Left hindlimb (tissue), 1 donor: Measurements from ENCODE around the gene GTF3C5.
"Not testable (repeated sequence)": the region's sequence is repeated elsewhere in the genome, so short reads cannot be mapped to it uniquely, and the experiment has no call there.

ENCODE experiments used
- DNase-seq: peaks from one replicate; pipeline ENCODE4 v3.0.0-alpha.2; 2018

The GTF3C5 gene

GRCh38 chr9:133031496-133031911 lies 707 bp downstream of the GTF3C5 start:
- no peak for DNase-seq

GRCh38 chr9:133032171-133032570 lies 1.4 kb downstream of the GTF3C5 start:
- no peak for DNase-seq

DNA sequence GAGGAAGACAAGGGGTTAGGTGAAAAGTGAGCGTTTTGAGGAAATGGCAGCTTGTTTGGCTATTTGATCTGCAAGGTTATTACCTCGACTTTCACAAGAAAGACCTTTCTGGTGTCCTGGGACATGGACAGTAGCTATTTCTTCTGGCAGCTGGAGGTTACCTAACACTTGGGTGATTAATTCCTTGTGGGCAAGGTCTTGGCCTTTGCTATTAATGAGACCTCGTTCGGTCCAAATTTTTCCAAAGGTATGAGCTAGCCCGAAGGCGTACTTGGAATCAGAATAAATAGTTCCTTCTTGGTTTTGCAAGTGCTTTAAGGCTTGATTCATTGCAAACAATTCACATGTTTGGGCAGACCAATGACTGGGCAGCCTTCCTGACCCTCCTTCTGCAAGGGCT lies 4.9 kb downstream of the GTF3C5 start:
- DNase-seq: no peak

- DNase-seq: no peak
Observed at GRCh38 chr9:133037775-133038515, 7.1 kb downstream of the GTF3C5 start.

- not testable (repeated sequence) for DNase-seq
Observed at GRCh38 chr9:133040892-133041479, 10.2 kb downstream of the GTF3C5 start.

GRCh38 chr9:133041958-133042357 lies 11.2 kb downstream of the GTF3C5 start:
- no peak for DNase-seq

- DNase-seq: no peak
Observed at GRCh38 chr9:133042676-133043075, 11.9 kb downstream of the GTF3C5 start.

- no peak for DNase-seq
Observed at GRCh38 chr9:133043449-133044035, 12.7 kb downstream of the GTF3C5 start.

GRCh38 chr9:133044125-133044524 lies 13.3 kb downstream of the GTF3C5 start:
- DNase-seq: no peak

DNA sequence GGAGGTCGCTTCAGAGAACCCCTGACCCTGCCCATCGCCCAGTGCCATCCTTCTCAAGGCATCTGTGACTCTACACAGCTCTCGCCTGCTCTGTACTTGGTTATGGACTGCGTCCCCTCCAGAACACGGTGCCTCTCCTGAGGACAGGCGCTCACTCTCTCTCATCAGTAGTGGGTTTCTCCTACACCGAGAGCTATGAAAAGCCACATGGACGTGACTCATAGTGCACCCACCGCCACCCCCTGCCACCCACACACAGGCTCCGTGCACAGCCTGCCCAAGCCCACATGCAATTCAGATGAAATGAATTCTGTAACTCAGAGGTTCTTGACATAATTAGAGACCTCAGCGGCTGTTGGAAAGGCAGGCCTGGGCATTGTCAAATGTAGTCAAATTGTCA lies 13.9 kb downstream of the GTF3C5 start:
- DNase-seq: no peak

- no peak for DNase-seq
Observed at GRCh38 chr9:133045132-133045531, 14.3 kb downstream of the GTF3C5 start.

DNA sequence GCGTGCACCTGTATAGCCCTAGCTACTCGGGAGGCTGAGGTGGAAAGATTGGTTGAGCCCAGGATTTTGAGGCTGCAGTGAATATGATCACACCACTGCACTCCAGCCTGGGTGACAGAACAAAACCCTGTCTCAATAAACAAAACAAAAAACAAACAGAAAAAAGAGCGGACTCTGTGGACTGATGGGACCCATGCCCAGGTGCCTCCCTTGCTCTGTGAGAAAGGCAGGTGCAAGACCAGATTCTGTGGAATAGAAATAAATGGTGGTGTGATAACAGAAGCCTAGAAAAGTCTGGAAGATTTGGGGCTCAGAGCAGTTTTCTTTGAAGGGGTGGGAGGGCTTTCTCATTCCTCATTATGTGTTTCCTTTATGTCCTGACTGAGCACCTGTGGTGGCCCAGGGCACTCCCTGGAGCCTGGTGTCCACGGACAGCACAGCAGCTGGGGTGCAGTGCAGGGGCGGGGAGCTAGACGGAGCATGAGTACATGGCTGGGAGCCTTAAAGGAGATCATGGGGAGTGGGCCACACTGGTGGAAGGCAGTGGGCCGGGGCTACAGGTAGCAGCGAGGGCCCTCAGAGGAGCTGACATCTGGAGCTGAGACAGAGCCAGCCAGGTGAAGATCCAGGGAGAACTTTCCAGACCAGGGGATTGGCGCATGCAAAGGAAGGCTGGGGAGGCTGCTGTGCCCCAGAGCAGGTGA lies 15.6 kb downstream of the GTF3C5 start:
- DNase-seq: no peak

- no peak for DNase-seq
Observed at GRCh38 chr9:133046900-133047295, 16.1 kb downstream of the GTF3C5 start.

DNA sequence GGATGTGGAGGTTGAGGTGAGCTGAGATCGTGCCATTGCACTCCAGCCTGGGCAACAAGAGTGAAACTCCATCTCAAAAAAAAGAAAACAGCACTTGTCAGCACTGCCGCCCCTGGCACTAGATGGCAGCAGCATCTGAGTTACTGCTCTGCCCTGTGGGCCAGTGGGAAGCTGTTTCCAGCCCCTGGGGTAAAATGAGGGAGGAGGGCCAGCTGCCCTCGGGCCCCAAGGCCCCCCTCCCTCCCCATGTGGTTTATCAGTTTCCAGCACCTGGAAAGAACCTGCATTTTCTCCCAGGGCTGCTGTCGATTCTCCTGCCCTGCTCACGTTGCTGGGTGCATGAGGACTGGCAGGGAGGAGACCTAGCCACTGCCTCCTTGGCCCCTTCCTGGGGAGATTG lies 17.8 kb downstream of the GTF3C5 start:
- no peak for DNase-seq

- no peak for DNase-seq
Observed at GRCh38 chr9:133049043-133049442, 18.2 kb downstream of the GTF3C5 start.

DNA sequence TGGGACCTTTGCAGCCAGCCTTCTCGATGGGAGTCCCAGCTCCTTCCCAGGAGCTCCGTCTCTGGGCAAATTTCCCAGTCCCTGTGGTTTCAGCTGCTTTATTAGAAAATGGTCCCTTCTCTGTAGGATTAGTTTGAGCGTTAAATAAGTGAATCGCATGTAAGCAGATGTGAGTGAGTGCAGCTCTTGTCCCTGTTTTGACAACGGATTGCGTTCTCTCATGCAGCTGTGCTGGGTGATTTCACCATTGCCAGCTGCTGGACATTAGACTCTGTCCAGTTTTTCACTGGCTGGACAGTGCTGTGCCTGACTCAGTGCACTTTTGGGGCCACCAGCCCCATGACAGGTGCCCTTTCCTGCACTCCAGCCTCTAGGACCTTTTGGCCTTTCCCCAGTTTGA lies 19.3 kb downstream of the GTF3C5 start:
- no peak for DNase-seq

GRCh38 chr9:133050781-133051180 lies 20.0 kb downstream of the GTF3C5 start:
- no peak for DNase-seq

GRCh38 chr9:133051281-133051900 lies 20.6 kb downstream of the GTF3C5 start:
- no peak for DNase-seq

DNA sequence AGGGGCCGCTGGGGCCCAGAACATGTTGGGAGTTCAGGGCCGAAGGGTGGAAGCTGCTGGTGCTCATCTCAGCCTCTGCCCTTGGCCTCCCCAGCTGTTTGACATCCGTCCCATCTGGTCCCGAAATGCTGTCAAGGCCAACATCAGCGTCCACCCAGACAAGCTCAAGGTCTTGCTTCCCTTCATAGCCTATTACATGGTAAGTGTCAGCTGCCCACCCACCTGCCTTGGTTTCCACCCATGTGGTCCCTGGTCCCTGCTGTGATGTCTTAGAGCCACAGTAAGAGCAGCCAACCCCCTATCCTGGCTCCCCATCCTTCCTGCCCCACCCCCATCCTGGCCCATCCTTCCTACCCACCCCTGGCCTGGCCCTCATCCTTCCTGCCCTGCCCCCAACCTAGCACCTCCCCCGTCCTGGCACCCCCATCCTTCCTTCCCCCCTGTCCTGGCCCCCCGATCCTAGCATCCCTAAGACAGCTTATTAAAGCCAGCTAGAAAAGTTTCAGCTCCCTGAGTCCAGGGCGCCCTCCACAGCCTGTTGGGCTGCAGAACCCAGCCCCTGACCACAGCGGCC lies 21.3 kb downstream of the GTF3C5 start:
- no peak for DNase-seq

- DNase-seq: no peak
Observed at GRCh38 chr9:133054194-133054890, 23.5 kb downstream of the GTF3C5 start.

DNA sequence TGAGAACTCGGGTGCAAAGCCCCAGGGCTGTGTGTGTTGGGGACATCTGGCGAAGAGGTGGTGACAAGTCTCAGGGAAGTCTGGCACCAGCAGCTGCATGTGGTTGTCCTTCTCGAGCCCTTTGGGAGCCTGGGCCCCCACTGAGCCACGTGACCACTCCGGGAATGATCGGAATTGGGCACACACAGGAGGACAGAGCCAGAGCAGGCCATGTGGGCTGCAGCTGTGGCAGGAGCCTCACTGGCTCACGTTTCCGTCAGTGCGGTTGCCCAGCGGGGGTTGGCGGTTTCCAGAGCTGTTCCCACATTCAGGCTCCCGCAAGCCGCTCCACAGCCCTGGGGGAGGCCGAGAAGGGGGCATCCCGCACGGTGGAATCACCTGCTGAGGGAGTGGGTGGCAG lies 24.2 kb downstream of the GTF3C5 start:
- DNase-seq: peak; percentile 79

DNA sequence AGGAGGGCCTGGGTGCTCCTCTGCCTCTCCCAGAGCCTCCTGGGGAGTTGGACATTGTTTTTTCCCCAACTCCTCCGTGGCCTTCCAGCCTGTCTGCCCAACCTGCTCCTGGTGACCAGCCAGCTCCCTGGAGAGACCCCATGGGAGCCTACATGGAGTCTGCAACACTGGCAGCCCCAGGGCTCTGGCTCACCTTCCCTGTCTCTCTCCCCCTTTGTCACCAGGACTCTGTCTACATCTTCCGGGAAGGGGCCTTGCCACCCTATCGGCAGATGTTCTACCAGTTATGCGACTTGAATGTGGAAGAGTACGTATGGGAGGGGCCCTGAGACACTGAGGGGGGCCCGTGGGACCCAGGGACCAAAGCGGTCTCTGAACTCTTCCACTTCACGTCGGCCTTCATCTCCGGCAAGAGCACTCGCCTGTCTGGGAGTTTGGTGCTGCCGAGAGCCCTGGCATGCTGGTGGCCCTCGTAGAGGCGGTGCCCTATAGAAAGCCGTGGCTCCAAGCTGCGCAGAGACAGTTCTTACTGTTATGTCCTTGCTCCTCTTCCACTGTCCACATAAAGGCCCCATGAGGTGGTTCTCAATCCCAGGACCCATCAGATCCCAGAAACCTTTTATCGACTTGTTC lies 25.1 kb downstream of the GTF3C5 start:
- no peak for DNase-seq
